ENCODE results near the gene TCAIM.
A peak's percentile ranks its signal among the peaks of the same experiment; 100 is the strongest.

Gene TCAIM

GRCh38 chr3:44309500-44309899 lies 29.1 kb upstream of the TCAIM start:
- Histone ChIP-seq H3K27ac (no peak overlapping the region), H3K4me3 (no peak overlapping the region)
- TF ChIP-seq CTCF (IDR thresholded peaks at IDR 0.05), result no peak
- DNase-seq (ENCODE audit: low spot score), result no peak

- no peak for TF ChIP-seq CTCF (IDR thresholded peaks at IDR 0.05)
- H3K4me3 ChIP-seq, result no peak overlapping the region
- no peak for DNase-seq (ENCODE audit: low spot score)
- no peak overlapping the region for H3K27ac ChIP-seq
Measured at GRCh38 chr3:44318891-44319311, 19.7 kb upstream of the TCAIM start.

- Histone ChIP-seq H3K27ac (no peak overlapping the region), H3K4me3 (no peak overlapping the region)
- no peak for TF ChIP-seq CTCF (IDR thresholded peaks at IDR 0.05)
- no peak for DNase-seq (ENCODE audit: low spot score)
Measured at GRCh38 chr3:44321335-44321734, 17.2 kb upstream of the TCAIM start.

- no peak for DNase-seq (ENCODE audit: low spot score)
- Histone ChIP-seq H3K4me3 (no peak overlapping the region), H3K27ac (no peak overlapping the region)
- TF ChIP-seq CTCF (IDR thresholded peaks at IDR 0.05), result peak; percentile 57
Measured at GRCh38 chr3:44323341-44323955, 15.1 kb upstream of the TCAIM start.

- Histone ChIP-seq H3K4me3 (no peak overlapping the region), H3K27ac (no peak overlapping the region)
- DNase-seq (ENCODE audit: low spot score), result no peak
- no peak for TF ChIP-seq CTCF (IDR thresholded peaks at IDR 0.05)
Measured at GRCh38 chr3:44324584-44324983, 14.0 kb upstream of the TCAIM start.

GRCh38 chr3:44326019-44326418 lies 12.5 kb upstream of the TCAIM start:
- Histone ChIP-seq H3K4me3 (no peak overlapping the region), H3K27ac (no peak overlapping the region)
- TF ChIP-seq CTCF (IDR thresholded peaks at IDR 0.05), result no peak
- DNase-seq (ENCODE audit: low spot score), result no peak

- DNase-seq (ENCODE audit: low spot score), result no peak
- Histone ChIP-seq H3K4me3 (no peak overlapping the region), H3K27ac (no peak overlapping the region)
- no peak for TF ChIP-seq CTCF (IDR thresholded peaks at IDR 0.05)
Measured at GRCh38 chr3:44326515-44326914, 12.1 kb upstream of the TCAIM start.

Data from coronary artery (tissue), 2 donors.